ENCODE results near the gene MYRIP. TPM values are rescaled to one million over a fixed set of nuclear protein-coding genes. Genes with fewer than 3 reads are reported as not detected.

Gene MYRIP
- total RNA-seq, 2 experiments from 2014 or later, result not detected

DNA sequence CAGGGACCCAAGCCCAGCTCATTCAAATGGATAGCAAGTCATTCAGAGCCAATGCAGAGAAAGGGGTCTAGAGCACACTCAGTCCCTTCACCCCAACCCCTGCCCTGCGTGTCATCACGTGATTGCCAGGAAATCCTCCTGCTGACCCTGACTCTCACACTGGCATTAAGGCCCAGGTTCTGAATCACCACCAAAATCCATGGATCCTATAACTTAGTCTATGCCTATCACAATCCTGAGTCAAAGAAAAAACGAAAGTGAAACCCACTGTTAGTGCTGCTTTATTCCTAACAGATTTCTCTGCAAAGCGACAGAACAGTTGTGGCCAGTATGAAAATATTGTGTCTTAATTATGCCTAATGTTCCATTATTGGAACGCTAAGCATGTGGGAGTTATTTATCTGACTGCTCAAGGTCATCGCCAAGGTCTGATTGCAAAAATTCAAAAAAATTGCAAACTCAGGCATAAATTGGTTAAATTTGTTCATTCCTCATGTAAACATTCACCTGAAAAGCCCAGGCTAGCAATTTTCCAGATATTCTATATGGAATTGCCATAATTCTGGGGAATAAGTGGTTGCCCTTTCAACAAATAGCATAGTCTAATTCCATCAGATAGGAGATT lies 391.4 kb downstream of the MYRIP start:
- no peaks in the 10 kb centered on the region for H3K36me3 Mint-ChIP-seq (ENCODE audit: low read depth)
- H3K4me3 Mint-ChIP-seq, result no peak overlapping the region
- peaks cover 10% of the 10 kb centered on the region for H3K27me3 Mint-ChIP-seq
- peaks cover 6% of the 10 kb centered on the region for H3K4me1 Mint-ChIP-seq
- POLR2A ChIA-PET, result interaction anchor here (0.6 kb wide), 1 partner anchor 11 kb away, joined by 3 read pairs; no protein-coding TSS in a partner anchor
- DNase-seq, result no peak
- CTCF ChIA-PET, result interaction anchor here (1.0 kb wide), 1 partner anchor 9 kb away, joined by 3 read pairs; no protein-coding TSS in a partner anchor
- no peaks in the 10 kb centered on the region for H3K9me3 Mint-ChIP-seq
- H3K27ac Mint-ChIP-seq, result no peak overlapping the region

DNA sequence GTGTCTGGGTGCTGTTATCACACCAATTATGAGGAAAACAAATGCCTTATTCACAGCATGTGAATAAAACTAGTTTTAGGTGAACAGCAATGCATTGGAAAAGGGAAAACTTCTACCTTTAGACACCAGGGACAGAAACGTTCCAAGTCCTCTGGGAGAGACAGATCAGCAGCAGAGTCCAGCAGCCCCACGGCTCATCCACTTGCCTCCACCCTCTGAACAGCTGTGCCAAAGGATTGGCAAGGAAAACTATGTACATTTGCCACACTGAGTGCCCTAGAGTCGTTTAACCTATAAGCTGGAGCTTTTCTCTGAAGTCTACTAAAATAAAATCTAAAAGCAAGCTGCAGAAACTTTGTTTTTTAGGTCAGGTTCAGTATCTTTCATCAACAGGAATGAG lies 392.4 kb downstream of the MYRIP start:
- H3K4me1 Mint-ChIP-seq, result peaks cover 6% of the 10 kb centered on the region
- H3K27me3 Mint-ChIP-seq, result peaks cover 7% of the 10 kb centered on the region
- H3K9me3 Mint-ChIP-seq, result no peaks in the 10 kb centered on the region
- no peaks in the 10 kb centered on the region for H3K36me3 Mint-ChIP-seq (ENCODE audit: low read depth)
- ChIA-PET POLR2A (no interaction called here), CTCF (interaction anchor here (2.0 kb wide), 1 partner anchor 10 kb away, joined by 6 read pairs; no protein-coding TSS in a partner anchor)
- H3K27ac Mint-ChIP-seq, result no peak overlapping the region
- H3K4me3 Mint-ChIP-seq, result no peak overlapping the region
- DNase-seq, result no peak

DNA sequence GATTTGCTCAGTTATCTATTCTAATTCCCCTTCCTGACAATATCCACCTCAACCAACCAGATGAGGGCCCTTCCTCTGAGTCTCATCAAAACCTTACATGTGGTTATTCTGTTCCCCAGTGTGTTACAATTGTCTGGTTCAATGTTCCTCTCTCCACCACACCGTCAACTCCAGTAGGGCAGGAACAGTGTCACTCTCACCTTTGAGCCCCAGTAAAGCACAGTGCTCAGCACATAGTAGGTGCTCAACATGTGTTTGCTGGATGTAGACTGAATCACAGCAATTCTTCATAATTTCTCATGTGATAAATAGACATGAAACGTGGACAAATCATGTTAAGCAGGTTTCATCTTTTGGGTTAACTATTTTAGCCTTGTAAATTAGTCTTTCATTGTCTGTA lies 397.1 kb downstream of the MYRIP start:
- H3K27ac Mint-ChIP-seq, result no peak overlapping the region
- ChIA-PET CTCF (no interaction called here), POLR2A (no interaction called here)
- no peak overlapping the region for H3K4me3 Mint-ChIP-seq
- no peak for DNase-seq
- H3K27me3 Mint-ChIP-seq, result no peaks in the 10 kb centered on the region
- H3K36me3 Mint-ChIP-seq (ENCODE audit: low read depth), result no peaks in the 10 kb centered on the region
- no peaks in the 10 kb centered on the region for H3K9me3 Mint-ChIP-seq
- H3K4me1 Mint-ChIP-seq, result no peaks in the 10 kb centered on the region

DNA sequence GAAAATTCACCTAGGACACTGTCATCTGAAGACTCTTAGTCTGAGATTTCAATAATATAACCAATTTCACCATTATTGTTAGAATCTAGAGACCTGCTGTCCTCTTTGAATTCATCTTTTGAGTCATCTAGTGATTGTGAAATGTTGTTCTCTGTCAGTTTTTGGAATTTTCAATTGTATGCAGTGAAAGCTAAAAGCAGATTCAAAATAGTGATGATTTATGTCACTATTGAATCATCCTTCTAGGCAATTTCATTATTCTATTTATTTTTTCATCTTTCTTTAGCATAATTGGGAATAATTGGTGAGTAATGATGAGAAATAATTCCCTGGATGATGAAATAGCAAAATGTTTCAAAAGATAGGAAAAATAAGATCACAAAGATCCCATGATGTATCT lies 398.4 kb downstream of the MYRIP start:
- Mint-ChIP-seq H3K4me1 (no peaks in the 10 kb centered on the region), H3K27me3 (no peaks in the 10 kb centered on the region), H3K27ac (no peak overlapping the region), H3K36me3 (ENCODE audit: low read depth) (no peaks in the 10 kb centered on the region), H3K9me3 (no peaks in the 10 kb centered on the region), H3K4me3 (no peak overlapping the region)
- POLR2A ChIA-PET, result no interaction called here
- CTCF ChIA-PET, result no interaction called here
- no peak for DNase-seq

DNA sequence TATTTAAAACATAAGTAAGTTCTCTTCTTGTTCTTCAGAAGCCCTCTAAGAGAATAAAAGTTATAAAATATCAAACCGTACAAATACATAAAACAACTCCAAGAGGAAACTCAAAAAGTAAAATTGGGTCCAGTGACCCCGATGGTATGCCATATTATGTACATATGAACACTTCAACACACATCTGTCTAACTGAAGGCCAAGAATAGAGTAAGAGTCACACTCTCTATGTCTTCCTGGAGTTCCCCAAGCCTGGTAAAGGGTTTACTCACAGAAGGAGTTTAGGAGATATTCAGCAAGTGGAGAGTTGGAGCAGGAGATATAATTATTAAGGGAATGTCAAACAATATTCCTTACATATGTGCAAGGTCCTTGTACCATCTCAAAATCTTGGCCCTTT lies 398.8 kb downstream of the MYRIP start:
- no peak overlapping the region for H3K27ac Mint-ChIP-seq

DNA sequence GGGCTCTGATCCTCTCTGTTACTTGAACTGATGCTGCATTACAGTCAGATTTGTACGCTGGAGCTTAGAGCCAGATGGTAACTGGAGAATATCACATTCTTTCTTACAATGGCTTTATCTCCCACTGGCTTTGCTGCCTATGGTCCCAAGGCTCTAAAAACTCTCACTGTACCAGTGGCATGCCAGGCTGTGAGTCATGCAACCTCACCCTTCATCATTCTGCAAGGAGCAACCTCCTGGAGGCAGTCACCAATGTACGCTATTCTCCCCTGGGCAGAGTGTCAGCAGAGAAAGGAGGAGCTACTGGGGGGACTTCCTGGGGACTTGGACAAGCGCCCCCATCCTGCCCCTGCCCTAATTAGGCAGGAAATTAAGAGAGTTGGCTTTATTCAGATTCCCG lies 402.2 kb downstream of the MYRIP start:
- CTCF ChIA-PET, result interaction anchor here (1.0 kb wide), 1 partner anchor 20 kb away, joined by 3 read pairs; no protein-coding TSS in a partner anchor
- H3K4me1 Mint-ChIP-seq, result no peaks in the 10 kb centered on the region
- H3K27me3 Mint-ChIP-seq, result no peaks in the 10 kb centered on the region
- POLR2A ChIA-PET, result interaction anchor here (0.5 kb wide), 1 partner anchor 11 kb away, joined by 3 read pairs; no protein-coding TSS in a partner anchor
- no peaks in the 10 kb centered on the region for H3K36me3 Mint-ChIP-seq (ENCODE audit: low read depth)
- H3K4me3 Mint-ChIP-seq, result no peak overlapping the region
- no peak overlapping the region for H3K27ac Mint-ChIP-seq
- H3K9me3 Mint-ChIP-seq, result no peaks in the 10 kb centered on the region
- no peak for DNase-seq

More for the DNA sequence above, 398.8 kb downstream of the MYRIP start:
- H3K36me3 Mint-ChIP-seq (ENCODE audit: low read depth), result no peaks in the 10 kb centered on the region
- H3K4me1 Mint-ChIP-seq, result no peaks in the 10 kb centered on the region
- H3K27me3 Mint-ChIP-seq, result no peaks in the 10 kb centered on the region
- no peak overlapping the region for H3K4me3 Mint-ChIP-seq
- ChIA-PET CTCF (interaction anchor here (0.8 kb wide), 1 partner anchor 9 kb away, joined by 3 read pairs; no protein-coding TSS in a partner anchor), POLR2A (no interaction called here)
- no peaks in the 10 kb centered on the region for H3K9me3 Mint-ChIP-seq
- no peak for DNase-seq

DNA sequence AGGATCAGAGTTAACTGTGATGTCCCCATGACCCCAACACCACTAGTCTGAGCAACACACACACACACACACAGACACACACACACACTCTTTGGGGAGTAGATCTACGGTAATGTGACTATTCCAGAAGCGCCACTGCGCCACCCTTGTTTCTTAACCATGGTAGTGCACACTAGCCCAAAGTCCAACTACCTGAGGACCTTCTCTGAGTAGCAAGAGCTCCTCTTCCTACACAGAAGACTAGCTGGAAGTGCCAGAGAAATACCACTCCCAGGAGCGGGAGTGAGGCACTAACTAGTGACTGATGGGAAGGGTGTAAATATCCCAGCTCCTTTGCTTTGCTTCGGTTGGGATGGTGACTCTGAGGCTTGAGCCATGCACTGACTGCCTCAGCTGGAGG lies 404.1 kb downstream of the MYRIP start:
- Mint-ChIP-seq H3K9me3 (no peaks in the 10 kb centered on the region), H3K36me3 (ENCODE audit: low read depth) (no peaks in the 10 kb centered on the region), H3K27me3 (no peaks in the 10 kb centered on the region), H3K4me1 (no peaks in the 10 kb centered on the region), H3K27ac (no peak overlapping the region), H3K4me3 (no peak overlapping the region)
- DNase-seq, result no peak
- ChIA-PET POLR2A (no interaction called here), CTCF (no interaction called here)

DNA sequence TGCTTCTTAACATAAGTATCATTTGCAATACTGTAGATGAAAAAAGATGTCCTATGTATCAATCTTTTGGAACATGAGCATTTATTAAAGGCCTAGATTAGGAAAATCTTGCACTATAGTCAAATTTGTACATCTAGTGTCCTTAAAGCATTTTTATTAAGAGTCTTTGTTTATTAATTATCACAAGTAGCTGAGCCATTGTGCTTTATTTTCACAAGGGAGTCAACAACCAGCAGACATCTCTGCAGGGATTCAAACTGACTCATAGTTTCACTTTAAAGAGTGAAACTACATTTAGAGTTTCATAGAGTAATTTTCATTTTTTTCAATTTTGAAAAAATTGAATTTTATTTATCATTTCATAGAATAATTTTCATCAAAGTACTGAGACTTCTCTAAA lies 405.6 kb downstream of the MYRIP start:
- DNase-seq, result no peak
- no peaks in the 10 kb centered on the region for H3K27me3 Mint-ChIP-seq
- H3K4me1 Mint-ChIP-seq, result no peaks in the 10 kb centered on the region
- CTCF ChIA-PET, result no interaction called here
- H3K36me3 Mint-ChIP-seq (ENCODE audit: low read depth), result no peaks in the 10 kb centered on the region
- POLR2A ChIA-PET, result no interaction called here
- H3K4me3 Mint-ChIP-seq, result no peak overlapping the region
- no peak overlapping the region for H3K27ac Mint-ChIP-seq
- H3K9me3 Mint-ChIP-seq, result no peaks in the 10 kb centered on the region

DNA sequence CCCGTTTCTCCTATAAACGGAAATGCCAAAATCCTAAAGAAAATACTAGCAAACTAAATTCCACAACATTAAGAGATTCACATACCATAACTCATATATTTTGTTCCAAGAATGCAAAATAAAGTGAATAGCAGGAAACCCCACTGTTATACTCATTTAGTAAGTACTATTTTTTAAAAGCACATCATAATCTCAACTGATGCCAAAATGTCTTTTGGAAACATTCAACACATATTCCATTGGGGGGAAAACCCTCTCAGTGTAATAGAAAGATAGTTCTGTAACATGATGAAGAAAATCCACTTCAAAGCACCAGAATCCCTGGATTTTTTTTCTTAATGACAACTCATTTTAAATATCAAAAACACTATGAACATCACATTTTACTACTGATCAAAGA lies 407.1 kb downstream of the MYRIP start:
- Mint-ChIP-seq H3K27me3 (no peaks in the 10 kb centered on the region), H3K4me1 (no peaks in the 10 kb centered on the region), H3K27ac (no peak overlapping the region), H3K36me3 (ENCODE audit: low read depth) (no peaks in the 10 kb centered on the region), H3K4me3 (no peak overlapping the region), H3K9me3 (no peaks in the 10 kb centered on the region)
- ChIA-PET POLR2A (no interaction called here), CTCF (interaction anchor here (0.6 kb wide), 1 partner anchor 148 kb away, joined by 4 read pairs; no protein-coding TSS in a partner anchor)
- no peak for DNase-seq

DNA sequence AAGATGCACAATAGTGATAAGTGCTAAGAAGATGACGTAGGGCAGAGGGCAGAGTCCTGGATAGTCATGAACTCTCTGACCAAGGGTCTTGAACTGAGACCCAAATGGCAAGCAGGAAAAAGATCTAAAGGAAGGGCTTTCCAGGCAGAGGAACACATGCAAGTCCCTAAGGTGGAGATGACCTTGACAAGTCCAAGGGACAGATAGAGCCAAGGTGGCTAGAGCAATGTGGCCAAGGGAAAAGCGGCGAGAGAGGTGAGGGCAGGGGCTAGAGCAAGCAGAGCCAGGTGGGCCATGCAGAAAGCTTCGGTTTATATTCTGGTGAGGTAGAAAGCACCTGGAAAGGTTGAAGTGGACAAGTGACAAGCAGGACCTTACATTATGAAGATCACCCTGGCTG lies 414.4 kb downstream of the MYRIP start:
- Mint-ChIP-seq H3K4me1 (no peaks in the 10 kb centered on the region), H3K27ac (no peak overlapping the region), H3K9me3 (no peaks in the 10 kb centered on the region), H3K36me3 (ENCODE audit: low read depth) (no peaks in the 10 kb centered on the region), H3K4me3 (no peak overlapping the region), H3K27me3 (no peaks in the 10 kb centered on the region)
- DNase-seq, result no peak
- ChIA-PET CTCF (no interaction called here), POLR2A (no interaction called here)

DNA sequence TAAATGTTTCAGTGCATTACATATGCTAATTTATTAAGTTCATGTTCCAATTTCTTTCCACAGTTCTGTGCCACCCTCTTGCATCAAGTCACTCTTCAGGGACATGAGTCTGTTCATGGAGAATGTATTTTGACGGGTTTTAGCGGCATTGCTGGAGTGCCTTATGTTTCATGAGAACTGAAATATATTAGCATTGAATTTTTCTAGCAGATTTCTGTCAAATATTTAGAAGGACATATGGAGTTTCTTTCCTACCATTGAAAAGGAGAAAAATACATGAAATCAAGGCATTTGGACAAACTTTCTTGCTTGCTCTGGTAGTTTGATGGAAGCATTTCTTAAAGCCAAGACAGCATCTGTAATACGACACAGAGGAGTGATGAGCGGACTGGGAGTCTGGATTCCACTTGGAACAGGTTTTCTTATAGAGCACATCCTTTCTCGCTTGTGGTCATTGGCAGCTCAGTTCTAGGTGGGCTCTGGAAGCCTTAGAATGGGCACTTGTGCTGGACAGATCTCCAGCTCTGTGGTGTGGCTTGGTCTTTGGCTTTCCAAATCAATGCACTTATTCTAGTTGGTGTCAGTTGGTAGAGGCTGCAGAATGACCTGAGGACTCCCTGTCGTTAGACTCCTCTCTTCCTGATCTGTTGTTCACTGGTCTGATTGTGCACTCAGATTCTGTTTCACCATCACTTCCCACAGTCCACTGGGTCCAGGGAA lies 415.5 kb downstream of the MYRIP start:
- Mint-ChIP-seq H3K36me3 (ENCODE audit: low read depth) (no peaks in the 10 kb centered on the region), H3K27me3 (no peaks in the 10 kb centered on the region), H3K27ac (no peak overlapping the region), H3K4me1 (no peaks in the 10 kb centered on the region), H3K9me3 (no peaks in the 10 kb centered on the region), H3K4me3 (no peak overlapping the region)
- CTCF ChIA-PET, result no interaction called here
- no peak for DNase-seq
- POLR2A ChIA-PET, result no interaction called here

DNA sequence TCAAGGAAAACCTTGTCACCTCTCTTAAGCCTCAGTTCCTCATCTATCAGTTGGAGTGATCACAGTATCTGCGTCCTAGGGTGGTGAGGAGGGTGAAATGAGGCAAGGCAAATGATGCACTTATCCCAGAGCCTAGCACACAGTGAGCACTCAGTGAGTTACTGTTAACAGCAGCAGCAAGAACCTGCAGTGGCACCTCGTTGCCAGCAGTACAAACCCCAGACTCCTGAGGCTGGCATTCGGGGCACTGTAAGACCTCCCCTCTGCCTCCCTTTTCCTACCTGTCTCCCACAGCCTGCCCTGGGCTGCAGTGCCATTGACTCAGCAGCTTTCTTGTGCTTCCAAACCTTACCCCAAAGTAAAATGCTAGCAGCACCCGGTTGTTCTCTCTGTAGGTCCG lies 417.2 kb downstream of the MYRIP start:
- DNase-seq, result no peak
- Mint-ChIP-seq H3K4me1 (no peaks in the 10 kb centered on the region), H3K36me3 (ENCODE audit: low read depth) (no peaks in the 10 kb centered on the region), H3K27me3 (no peaks in the 10 kb centered on the region), H3K4me3 (no peak overlapping the region), H3K9me3 (no peaks in the 10 kb centered on the region), H3K27ac (no peak overlapping the region)
- POLR2A ChIA-PET, result no interaction called here
- CTCF ChIA-PET, result no interaction called here

DNA sequence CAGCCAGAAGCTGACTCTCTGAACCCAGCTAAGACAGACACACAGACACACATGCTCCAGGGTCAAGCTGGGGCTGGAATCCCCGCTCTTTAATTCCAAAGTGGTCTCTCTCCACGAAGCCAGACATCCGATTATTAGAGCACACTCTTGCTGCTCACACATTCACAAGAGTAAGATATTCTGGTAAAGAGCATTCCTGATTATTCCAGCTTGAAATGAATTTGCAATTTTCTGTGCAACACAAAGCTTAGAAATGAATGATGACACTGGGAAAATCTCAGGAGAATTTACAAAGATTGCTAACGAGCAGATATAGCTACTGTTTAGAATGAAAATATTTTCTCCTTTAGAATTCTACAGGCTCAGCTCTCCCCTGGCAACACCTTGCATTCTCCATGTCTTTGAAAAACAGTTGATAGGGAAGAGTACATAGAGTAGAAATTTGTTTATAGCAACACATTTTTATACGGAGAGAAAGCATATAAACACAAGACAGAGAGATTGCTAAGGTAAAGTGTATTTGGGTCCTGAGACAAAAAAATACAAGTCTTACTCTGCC lies 419.5 kb downstream of the MYRIP start:
- Mint-ChIP-seq H3K9me3 (no peaks in the 10 kb centered on the region), H3K27ac (no peak overlapping the region), H3K4me3 (no peak overlapping the region), H3K27me3 (no peaks in the 10 kb centered on the region), H3K36me3 (ENCODE audit: low read depth) (no peaks in the 10 kb centered on the region), H3K4me1 (no peaks in the 10 kb centered on the region)
- ChIA-PET CTCF (no interaction called here), POLR2A (no interaction called here)
- no peak for DNase-seq

Data from activated CD4-positive, alpha-beta T cell treated with anti-CD3 and anti-CD28 coated beads, Interleukin-2, amount 10 ng/mL, durations not matched to agents 7 days and 5 days (primary cell).